ENCODE results near the gene PEDS1. TPM values are rescaled to one million over a fixed set of nuclear protein-coding genes. Genes with fewer than 3 reads are reported as not detected.

Gene PEDS1
- total and polyA plus RNA-seq, 10 of the 15 experiments (the other 5 are each of a cell fraction or from before 2014, with no cell fraction given): 1.7 to 25.6 (median 16.8) TPM

GRCh38 chr20:50186151-50186885 lies 32.8 kb upstream of the PEDS1 start:
- Histone ChIP-seq H3K9me3 (replicated peaks; ENCODE audit: control insufficient read depth, insufficient read depth, low read length) (no peaks in the 10 kb centered on the region), H3K27me3 (replicated peaks in 1 of 2; ENCODE audit: control insufficient read depth in 2 of 2, insufficient read depth in 2 of 2, low read length in 1 of 2) (no peaks in the 10 kb centered on the region), H3K4me2 (ENCODE audit: control insufficient read depth, insufficient read depth) (no peak overlapping the region), H3K4me3 (no peak overlapping the region), H3K9ac (ENCODE audit: control insufficient read depth, insufficient read depth, low read length) (no peak overlapping the region), H3K36me3 (ENCODE audit: control insufficient read depth in 2 of 2, insufficient read depth in 2 of 2, low read length in 1 of 2) (no peaks in the 10 kb centered on the region), H3K79me2 (ENCODE audit: control insufficient read depth, insufficient read depth, low read length) (no peaks in the 10 kb centered on the region), H4K20me1 (ENCODE audit: control insufficient read depth, insufficient read depth) (no peaks in the 10 kb centered on the region), H3K4me1 (ENCODE audit: control insufficient read depth, insufficient read depth, low read length) (no peaks in the 10 kb centered on the region), H2AFZ (ENCODE audit: control insufficient read depth, low read depth, low read length) (peak overlapping the region; percentile 44; the same call in 1 of the 2 replicates), H3K27ac (ENCODE audit: control insufficient read depth, insufficient read depth) (no peak overlapping the region)
- RAD21 ChIA-PET (ENCODE audit: unreplicated experiment): interaction anchor here (0.6 to 5.7 kb wide), 2 partner anchors 71 to 277 kb away, joined by 3 to 56 read pairs; no protein-coding TSS in a partner anchor
- in situ Hi-C loops (cut with MboI) (loop anchor here (5.0 kb wide), 2 partner anchors 276 to 386 kb away; no protein-coding TSS in a partner anchor), intact Hi-C loops (cut with micrococcal nuclease; ENCODE audit: unreplicated experiment) (loop anchor here (1.0 to 10.0 kb wide), 4 partner anchors 274 to 548 kb away; partner anchors contain the start of gene PARD6B)
- 1% methylated on average over 14 of the region's 16 CpGs for WGBS (ENCODE audit: insufficient coverage, insufficient replicate concordance, low lambda C conversion rate, missing lambda C conversion rate)
- SMC1A ChIA-PET (ENCODE audit: uncharacterized antibody, unreplicated experiment): interaction anchor here (0.6 to 6.7 kb wide), 6 partner anchors 62 to 387 kb away, joined by 3 to 60 read pairs (median 3); no protein-coding TSS in a partner anchor
- POLR2A ChIA-PET: interaction anchor here (0.6 kb wide), 1 partner anchor 294 kb away, joined by 8 read pairs; no protein-coding TSS in a partner anchor
- CTCF ChIA-PET: interaction anchor here (0.8 to 10.8 kb wide), 12 partner anchors 10 to 563 kb away, joined by 3 to 157 read pairs (median 3); no protein-coding TSS in a partner anchor
- ATAC-seq (peak; percentile 51), FAIRE-seq (peak; percentile 97), DNase-seq (ENCODE audit: low read depth, low spot score) (no peak)
- TF ChIP-seq IKZF1 (conservative IDR thresholded peaks at IDR 0.05): peak; percentile 32; the same call in 1 of the 2 replicates
- TF ChIP-seq EZH2 (IDR thresholded peaks at IDR 0.05; ENCODE audit: borderline replicate concordance, control insufficient read depth, low read depth, low read length): no peak
- no peak for TF ChIP-seq TCF12 (IDR thresholded peaks at IDR 0.05; ENCODE audit: low read depth, low read length)
- TF ChIP-seq MAX (IDR thresholded peaks at IDR 0.05; ENCODE audit: low read depth, low read length): no peak
- peak; percentile 47; the same call in 1 of the 2 replicates for TF ChIP-seq EED (IDR thresholded peaks at IDR 0.05; ENCODE audit: low read depth)
- 0 out of 2 replicates have a peak, but pooled peaks have one; percentile 29 for TF ChIP-seq FOXM1 (IDR thresholded peaks at IDR 0.05; ENCODE audit: low read depth, low read length)
- peak; percentile 97 for TF ChIP-seq SMC3 (IDR thresholded peaks at IDR 0.05; ENCODE audit: borderline replicate concordance, low read length)
- TF ChIP-seq SP1 (IDR thresholded peaks at IDR 0.05; ENCODE audit: low read depth, low read length): peak; percentile 26
- TF ChIP-seq RAD21 (IDR thresholded peaks at IDR 0.05; ENCODE audit: insufficient read depth, low read depth, low read length): peak; percentile 97
- TF ChIP-seq EP300 (IDR thresholded peaks at IDR 0.05; ENCODE audit: borderline replicate concordance in 1 of 2, control insufficient read depth in 1 of 2, low read depth in 2 of 2, low read length in 2 of 2): no peak
- TF ChIP-seq YY1 (IDR thresholded peaks at IDR 0.05; ENCODE audit: low read depth, low read length): peak; percentile 78
- peak; percentile 92 to 97 (median 96); a peak in 5 of 6 replicates for TF ChIP-seq CTCF (IDR thresholded peaks at IDR 0.05 in 2 of 3, conservative IDR thresholded peaks at IDR 0.05 in 1 of 3; ENCODE audit: control insufficient read depth in 2 of 3, extremely low read depth in 1 of 3, insufficient read depth in 1 of 3, low read depth in 3 of 3, low read length in 3 of 3)
- no peak for TF ChIP-seq ESRRA (IDR thresholded peaks at IDR 0.05; ENCODE audit: low read length)
- TF ChIP-seq RB1 (IDR thresholded peaks at IDR 0.05; ENCODE audit: borderline replicate concordance): peak; percentile 63; the same call in 1 of the 2 replicates
- BruUV-seq (replicated peaks): no TSS peak

All from GM12878 (cell line).